Activated CD8-positive, alpha-beta memory T cell treated with anti-CD3 and anti-CD28 coated beads, Interleukin-2, amount 10 ng/mL, durations not matched to agents 7 days and 5 days (primary cell): ENCODE data around the gene GLTP. TPM values are rescaled to one million over a fixed set of nuclear protein-coding genes. Genes with fewer than 3 reads are reported as not detected.

Source experiments
- ATAC-seq: fragments of 150-1000 bp; cut with Tn5 transposase; one replicate; pipeline ENCODE4 v1.10.0; 2021; ENCODE audit warnings: moderate library complexity
- CTCF ChIA-PET: fragments of 350-600 bp; sonication (Branson Sonifier 250); formaldehyde crosslinking; loops from one replicate; lab custom pipeline; 2021; ENCODE audit warnings: antibody characterized with exemption; lab: Charles Lee
- DNase-seq: peaks from one replicate; pipeline ENCODE4 v3.0.0-alpha.2; 2020
- H3K27ac Mint-ChIP-seq: one replicate; pipeline ENCODE4 v1.8.0; 2021; ENCODE audit warnings: mild to moderate bottlenecking, mixed read lengths
- H3K27me3 Mint-ChIP-seq: one replicate; pipeline ENCODE4 v1.8.0; 2021; ENCODE audit warnings: mixed read lengths
- H3K36me3 Mint-ChIP-seq: one replicate; pipeline ENCODE4 v1.8.0; 2021; ENCODE audit warnings: mild to moderate bottlenecking, mixed read lengths
- H3K4me1 Mint-ChIP-seq: one replicate; pipeline ENCODE4 v1.8.0; 2021; ENCODE audit warnings: mixed read lengths
- H3K4me3 Mint-ChIP-seq: one replicate; pipeline ENCODE4 v1.8.0; 2021; ENCODE audit warnings: mild to moderate bottlenecking, moderate library complexity, mixed read lengths
- H3K9me3 Mint-ChIP-seq: one replicate; pipeline ENCODE4 v1.8.0; 2022; ENCODE audit warnings: low read depth, mixed read lengths
- total RNA-seq, 2 experiments: library from RNA; stranded (reverse); gene quantifications; one replicate each; pipeline ENCODE4 v1.2.3, GENCODE V29; 2021

Gene GLTP
- total RNA-seq, 2 experiments from 2014 or later = 16.3 to 19.2 TPM

- ATAC-seq (no peak), DNase-seq (no peak)
- Mint-ChIP-seq H3K4me1 (peaks cover 7% of the 10 kb centered on the region), H3K9me3 (no peaks in the 10 kb centered on the region), H3K27me3 (no peaks in the 10 kb centered on the region), H3K4me3 (no peak overlapping the region), H3K36me3 (no peaks in the 10 kb centered on the region), H3K27ac (no peak overlapping the region)
- CTCF ChIA-PET = interaction anchor here (1.6 to 6.2 kb wide), 9 partner anchors 8 to 446 kb away, joined by 3 to 103 read pairs (median 9); partner anchors contain the start of genes KCTD10, TRPV4 and UBE3B
Observed at GRCh38 chr12:109844091-109844490, 36.2 kb downstream of the GLTP start.

- ATAC-seq = no peak
Observed at GRCh38 chr12:109842021-109842420, 38.3 kb downstream of the GLTP start.

GRCh38 chr12:109841356-109841755 lies 39.0 kb downstream of the GLTP start:
- no peaks in the 10 kb centered on the region for H3K36me3 Mint-ChIP-seq

More at GRCh38 chr12:109842021-109842420, 38.3 kb downstream of the GLTP start:
- Mint-ChIP-seq H3K36me3 (no peaks in the 10 kb centered on the region), H3K4me3 (no peak overlapping the region), H3K27me3 (peaks cover 5% of the 10 kb centered on the region), H3K27ac (no peak overlapping the region), H3K4me1 (peaks cover 7% of the 10 kb centered on the region), H3K9me3 (no peaks in the 10 kb centered on the region)
- no peak for DNase-seq
- CTCF ChIA-PET = interaction anchor here (0.9 to 6.2 kb wide), 3 partner anchors 8 to 36 kb away, joined by 3 to 103 read pairs (median 41); no protein-coding TSS in a partner anchor

GRCh38 chr12:109840305-109841074 lies 39.9 kb downstream of the GLTP start:
- Mint-ChIP-seq H3K27me3 (peaks cover 5% of the 10 kb centered on the region), H3K27ac (no peak overlapping the region), H3K4me3 (no peak overlapping the region), H3K36me3 (no peaks in the 10 kb centered on the region), H3K9me3 (no peaks in the 10 kb centered on the region), H3K4me1 (peaks cover 4% of the 10 kb centered on the region)
- CTCF ChIA-PET = interaction anchor here (5.3 to 6.2 kb wide), 2 partner anchors 14 to 34 kb away, joined by 41 to 103 read pairs; no protein-coding TSS in a partner anchor
- ATAC-seq = no peak
- no peak for DNase-seq

More at GRCh38 chr12:109841356-109841755, 39.0 kb downstream of the GLTP start:
- H3K27me3 Mint-ChIP-seq = peaks cover 5% of the 10 kb centered on the region
- no peak overlapping the region for H3K27ac Mint-ChIP-seq
- no peaks in the 10 kb centered on the region for H3K9me3 Mint-ChIP-seq
- DNase-seq (no peak), ATAC-seq (no peak)
- no peak overlapping the region for H3K4me3 Mint-ChIP-seq
- peaks cover 7% of the 10 kb centered on the region for H3K4me1 Mint-ChIP-seq
- CTCF ChIA-PET = interaction anchor here (0.9 to 6.2 kb wide), 3 partner anchors 8 to 35 kb away, joined by 3 to 103 read pairs (median 41); no protein-coding TSS in a partner anchor

- CTCF ChIA-PET = interaction anchor here (1.2 kb wide), 1 partner anchor 246 kb away, joined by 4 read pairs; no protein-coding TSS in a partner anchor
- H3K9me3 Mint-ChIP-seq = no peaks in the 10 kb centered on the region
- no peak for ATAC-seq
- H3K27me3 Mint-ChIP-seq = peaks cover 13% of the 10 kb centered on the region
- H3K4me3 Mint-ChIP-seq = no peak overlapping the region
- no peak for DNase-seq
- no peak overlapping the region for H3K27ac Mint-ChIP-seq
- no peaks in the 10 kb centered on the region for H3K36me3 Mint-ChIP-seq
- no peaks in the 10 kb centered on the region for H3K4me1 Mint-ChIP-seq
Observed at GRCh38 chr12:109839444-109839843, 40.9 kb downstream of the GLTP start.

- DNase-seq (no peak), ATAC-seq (no peak)
- CTCF ChIA-PET = interaction anchor here (1.0 to 2.2 kb wide), 2 partner anchors 8 to 31 kb away, joined by 7 to 8 read pairs; no protein-coding TSS in a partner anchor
- Mint-ChIP-seq H3K36me3 (no peaks in the 10 kb centered on the region), H3K4me1 (peaks cover 2% of the 10 kb centered on the region), H3K27ac (no peak overlapping the region), H3K9me3 (no peaks in the 10 kb centered on the region), H3K4me3 (no peak overlapping the region), H3K27me3 (peaks cover 32% of the 10 kb centered on the region)
Observed at GRCh38 chr12:109836916-109837315, 43.4 kb downstream of the GLTP start.

GRCh38 chr12:109835827-109836226 lies 44.5 kb downstream of the GLTP start:
- H3K27ac Mint-ChIP-seq = no peak overlapping the region
- CTCF ChIA-PET = interaction anchor here (0.7 to 2.2 kb wide), 3 partner anchors 10 to 30 kb away, joined by 3 to 7 read pairs (median 7); no protein-coding TSS in a partner anchor

GRCh38 chr12:109833307-109834189 lies 46.8 kb downstream of the GLTP start, which contains the start of gene TRPV4:
Gene TRPV4, minus strand, starts transcription at chr12:109833398. Its CDS starts 18,602 bp downstream, at chr12:109814796.
- ATAC-seq (no peak), DNase-seq (no peak)
- CTCF ChIA-PET = interaction anchor here (1.0 to 3.5 kb wide), 3 partner anchors 8 to 20 kb away, joined by 3 to 16 read pairs (median 4); no protein-coding TSS in a partner anchor
- peaks cover 44% of the 10 kb centered on the region for H3K27me3 Mint-ChIP-seq
- no peak within 1 kb of the TSS for H3K4me3 Mint-ChIP-seq
- no peaks in the 10 kb centered on the region for H3K36me3 Mint-ChIP-seq
- no peak within 1 kb of the TSS for H3K27ac Mint-ChIP-seq
- H3K9me3 Mint-ChIP-seq = no peaks in the 10 kb centered on the region
- H3K4me1 Mint-ChIP-seq = peaks cover 2% of the 10 kb centered on the region

More at GRCh38 chr12:109835827-109836226, 44.5 kb downstream of the GLTP start:
- ATAC-seq = no peak
- Mint-ChIP-seq H3K36me3 (no peaks in the 10 kb centered on the region), H3K27me3 (peaks cover 43% of the 10 kb centered on the region), H3K4me1 (peaks cover 2% of the 10 kb centered on the region), H3K9me3 (no peaks in the 10 kb centered on the region), H3K4me3 (no peak overlapping the region)
- no peak for DNase-seq

- Mint-ChIP-seq H3K27ac (no peak overlapping the region), H3K9me3 (no peaks in the 10 kb centered on the region), H3K27me3 (peaks cover 45% of the 10 kb centered on the region), H3K36me3 (no peaks in the 10 kb centered on the region), H3K4me1 (peaks cover 9% of the 10 kb centered on the region), H3K4me3 (no peak overlapping the region)
- ATAC-seq (no peak), DNase-seq (no peak)
- CTCF ChIA-PET = interaction anchor here (1.2 to 3.5 kb wide), 4 partner anchors 10 to 27 kb away, joined by 4 to 16 read pairs (median 4); no protein-coding TSS in a partner anchor
Observed at GRCh38 chr12:109832541-109833306, 47.6 kb downstream of the GLTP start.

GRCh38 chr12:109831929-109832328 lies 48.4 kb downstream of the GLTP start:
- Mint-ChIP-seq H3K4me3 (no peak overlapping the region), H3K4me1 (peaks cover 12% of the 10 kb centered on the region), H3K27ac (no peak overlapping the region), H3K36me3 (no peaks in the 10 kb centered on the region), H3K27me3 (peaks cover 44% of the 10 kb centered on the region), H3K9me3 (no peaks in the 10 kb centered on the region)
- ATAC-seq = no peak
- no peak for DNase-seq
- CTCF ChIA-PET = interaction anchor here (0.6 to 3.5 kb wide), 6 partner anchors 9 to 26 kb away, joined by 3 to 16 read pairs (median 4); no protein-coding TSS in a partner anchor

GRCh38 chr12:109831365-109831764 lies 49.0 kb downstream of the GLTP start:
- ATAC-seq (no peak), DNase-seq (no peak)
- Mint-ChIP-seq H3K9me3 (no peaks in the 10 kb centered on the region), H3K4me3 (no peak overlapping the region), H3K27me3 (peaks cover 48% of the 10 kb centered on the region), H3K4me1 (peaks cover 12% of the 10 kb centered on the region), H3K27ac (no peak overlapping the region), H3K36me3 (no peaks in the 10 kb centered on the region)
- CTCF ChIA-PET = interaction anchor here (0.6 to 3.5 kb wide), 5 partner anchors 9 to 25 kb away, joined by 3 to 16 read pairs (median 5); no protein-coding TSS in a partner anchor

- CTCF ChIA-PET = interaction anchor here (1.6 to 3.5 kb wide), 2 partner anchors 14 to 23 kb away, joined by 5 to 16 read pairs; no protein-coding TSS in a partner anchor
- H3K27ac Mint-ChIP-seq = no peak overlapping the region
- H3K4me3 Mint-ChIP-seq = no peak overlapping the region
- no peak for ATAC-seq
- peaks cover 12% of the 10 kb centered on the region for H3K4me1 Mint-ChIP-seq
- DNase-seq = no peak
- H3K36me3 Mint-ChIP-seq = no peaks in the 10 kb centered on the region
- H3K9me3 Mint-ChIP-seq = no peaks in the 10 kb centered on the region
- H3K27me3 Mint-ChIP-seq = peaks cover 48% of the 10 kb centered on the region
Observed at GRCh38 chr12:109830718-109831117, 49.6 kb downstream of the GLTP start.
